Stromal cell of bone marrow (primary cell): ENCODE results near the gene STT3B.
"Not testable (repeated sequence)": the region's sequence is repeated elsewhere in the genome, so short reads cannot be mapped to it uniquely, and the experiment has no call there.

Experiments
- DNase-seq: peaks from one replicate; pipeline ENCODE4 v3.0.0-alpha.2; 2012; ENCODE audit warnings: low read depth

STT3B gene

DNA sequence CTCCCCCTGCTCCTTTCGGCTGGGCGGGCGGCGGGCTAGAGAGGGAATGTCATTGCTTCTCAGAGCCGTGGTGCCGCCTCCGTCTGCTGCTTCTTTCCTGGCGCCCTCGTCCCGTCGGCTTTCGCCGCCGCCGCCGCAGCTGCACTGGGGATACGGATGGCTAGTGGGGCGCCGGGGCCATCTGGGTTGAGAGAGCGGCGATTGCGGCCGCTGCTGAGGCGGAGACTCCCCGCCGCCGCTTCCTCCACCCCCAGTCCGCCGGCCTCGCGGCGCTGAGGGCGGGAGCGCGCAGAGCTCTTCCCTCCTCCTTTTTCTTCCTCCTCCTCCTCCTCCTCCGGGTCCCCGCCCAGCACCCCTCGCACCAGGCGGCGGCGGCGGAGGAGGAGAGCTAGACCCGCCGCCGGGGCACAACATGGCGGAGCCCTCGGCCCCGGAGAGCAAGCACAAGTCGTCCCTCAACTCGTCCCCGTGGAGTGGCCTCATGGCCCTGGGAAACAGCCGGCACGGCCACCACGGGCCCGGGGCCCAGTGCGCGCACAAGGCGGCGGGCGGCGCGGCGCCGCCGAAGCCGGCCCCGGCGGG lies at the start of gene STT3B:
TSS of gene STT3B (plus strand) at position 339 of the 582 bp plus-strand sequence. CDS start at position 413, 74 bp downstream.
- peak; percentile 68 for DNase-seq

DNA sequence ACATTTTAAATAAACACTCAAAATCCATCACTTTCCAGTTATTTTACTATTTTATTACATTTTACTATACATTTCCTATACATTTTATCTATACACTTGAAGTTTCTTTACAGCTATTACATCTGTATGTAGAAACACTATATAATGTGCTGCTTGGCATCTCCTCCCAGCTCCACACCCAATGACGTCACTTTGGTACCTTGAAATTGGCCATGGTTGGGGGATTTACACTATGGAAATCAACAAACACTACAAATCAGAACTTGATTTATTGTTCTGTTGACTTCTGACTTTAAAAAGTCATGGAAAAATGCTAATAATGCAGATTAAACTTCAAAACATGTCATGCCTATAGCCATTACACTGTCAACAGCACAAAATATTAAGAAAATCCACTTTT lies 48.9 kb upstream of the STT3B start:
- no peak for DNase-seq

DNA sequence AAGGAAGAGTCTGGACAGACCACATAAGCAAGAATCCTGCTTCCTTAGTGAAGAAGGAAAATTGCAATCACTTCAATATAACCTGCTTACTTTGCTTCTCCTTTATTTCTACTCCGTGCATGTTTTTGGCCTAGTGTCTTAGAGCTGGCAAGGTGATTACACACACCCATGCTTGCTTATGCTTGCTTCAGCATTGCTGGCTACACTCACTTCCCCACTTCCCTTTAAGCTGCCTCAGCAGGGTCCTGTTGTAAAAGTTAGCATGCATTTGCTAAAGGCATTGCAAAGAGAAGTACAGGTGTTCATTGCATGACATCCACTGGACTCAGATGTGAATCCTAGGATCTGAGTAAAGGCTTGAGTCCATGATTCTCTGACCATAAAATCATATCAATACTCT lies 47.5 kb upstream of the STT3B start:
- no peak for DNase-seq

DNA sequence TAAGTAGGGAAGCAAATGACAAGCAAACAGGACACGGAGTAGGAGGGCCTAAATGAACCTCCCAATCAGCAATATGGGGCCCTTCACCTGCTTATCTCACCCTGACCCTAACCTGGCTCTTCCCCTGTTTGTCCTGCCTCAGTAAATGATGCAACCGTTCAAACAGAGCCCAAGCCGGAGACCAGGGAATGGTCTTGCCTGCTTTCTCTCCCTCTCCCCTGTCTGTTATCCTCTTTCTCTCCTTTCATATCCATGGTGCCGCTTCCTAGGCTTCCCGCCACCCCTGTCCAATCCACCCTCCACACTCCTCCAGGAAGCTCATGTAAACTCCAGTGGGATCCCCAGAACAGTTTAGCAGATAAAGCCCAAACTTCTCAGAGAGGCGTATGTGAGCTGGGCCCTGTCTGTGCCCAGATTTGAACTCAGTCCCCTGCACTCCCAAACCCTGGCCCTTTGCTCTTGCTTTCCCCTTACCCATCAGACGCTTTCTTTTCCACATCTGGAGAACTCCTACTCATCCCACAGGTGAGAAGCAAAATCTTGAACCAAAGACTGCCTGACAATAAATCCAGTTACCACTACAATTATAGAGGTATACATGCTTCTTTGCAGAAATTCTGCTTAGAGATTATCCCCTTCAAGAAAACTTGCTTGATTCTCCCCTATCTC lies 45.7 kb upstream of the STT3B start:
- no peak for DNase-seq

DNA sequence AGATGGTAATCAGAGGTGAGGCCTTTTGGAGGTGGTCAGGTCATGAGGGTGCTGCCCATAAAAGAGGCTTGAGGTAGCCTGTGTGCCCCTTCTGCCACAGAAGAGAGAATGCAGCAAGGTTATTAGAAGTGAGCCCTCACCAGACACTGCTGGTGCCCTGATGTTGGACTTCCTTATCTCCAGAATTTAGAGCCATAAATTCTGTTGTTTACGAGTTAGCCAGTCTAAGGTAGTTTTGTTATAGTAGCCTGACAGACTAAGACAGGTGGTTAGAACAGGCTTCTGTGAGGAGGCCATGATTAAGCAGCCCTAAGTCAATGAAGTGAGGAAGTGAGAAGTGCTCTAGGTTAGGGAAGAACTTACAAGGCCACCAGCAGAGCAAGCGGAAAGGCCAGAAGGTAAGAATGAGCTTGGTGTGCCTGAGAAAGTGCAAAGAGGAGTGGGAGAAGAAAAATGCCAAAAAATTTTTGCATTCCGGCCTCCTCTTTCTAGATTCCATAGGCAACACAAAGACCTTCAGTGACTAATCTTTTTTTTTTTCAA lies 44.2 kb upstream of the STT3B start:
- no peak for DNase-seq

DNA sequence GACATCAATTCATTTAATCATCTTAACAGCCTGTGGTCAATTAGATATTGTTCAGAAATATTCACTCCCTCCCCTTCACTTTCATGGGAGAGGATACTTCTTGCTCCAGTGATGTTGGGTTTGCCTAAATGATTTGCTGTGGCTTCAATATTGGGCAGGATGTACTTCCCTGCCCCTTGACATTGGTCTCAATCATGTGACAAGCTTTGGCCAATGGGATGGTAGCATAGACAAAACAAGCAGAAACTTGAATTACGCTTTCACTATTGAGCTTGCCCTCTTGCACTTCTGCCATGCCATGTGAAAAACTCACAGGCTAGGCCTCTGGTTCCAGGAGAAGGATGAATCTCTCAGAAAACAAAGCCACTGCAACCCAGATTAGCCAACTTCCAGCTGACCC lies 42.2 kb upstream of the STT3B start:
- DNase-seq: no peak

DNA sequence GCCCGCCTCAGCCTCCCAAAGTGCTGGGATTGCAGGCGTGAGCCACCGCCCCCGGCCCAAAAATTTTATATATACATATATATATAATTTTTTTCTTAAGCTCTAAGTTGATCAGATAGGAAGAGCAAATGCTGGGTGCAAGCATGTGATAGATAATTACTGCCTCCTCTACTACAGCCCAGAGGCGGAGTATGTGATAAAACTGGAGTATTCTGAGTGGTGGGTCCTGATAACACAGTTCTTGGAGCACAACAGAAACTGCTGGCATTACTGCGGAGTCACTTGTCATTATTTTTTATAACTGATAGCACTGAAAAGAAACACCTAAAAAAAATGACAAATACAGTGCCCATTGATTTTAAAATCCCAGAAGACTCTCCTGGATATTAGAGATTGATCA lies 41.1 kb upstream of the STT3B start:
- DNase-seq: no peak

DNA sequence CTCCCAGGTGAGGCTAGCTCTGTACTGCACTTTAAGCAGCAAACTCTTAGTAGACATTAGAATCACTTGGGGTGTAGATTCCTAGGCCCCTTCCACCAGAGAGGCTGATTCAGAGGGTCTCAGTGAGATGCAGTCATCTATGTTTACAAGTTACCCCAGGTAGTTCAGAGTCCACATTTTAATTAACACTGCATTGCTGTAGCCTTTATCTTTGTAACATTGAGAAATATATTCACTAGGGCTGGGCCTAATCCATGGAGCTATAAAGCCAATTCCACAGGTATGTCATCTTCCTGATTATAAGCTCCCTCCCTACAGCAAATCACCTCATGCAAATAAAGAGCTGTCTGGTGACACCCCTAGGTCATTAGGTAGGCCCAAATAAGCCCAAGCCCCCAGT lies 39.6 kb upstream of the STT3B start:
- no peak for DNase-seq

DNA sequence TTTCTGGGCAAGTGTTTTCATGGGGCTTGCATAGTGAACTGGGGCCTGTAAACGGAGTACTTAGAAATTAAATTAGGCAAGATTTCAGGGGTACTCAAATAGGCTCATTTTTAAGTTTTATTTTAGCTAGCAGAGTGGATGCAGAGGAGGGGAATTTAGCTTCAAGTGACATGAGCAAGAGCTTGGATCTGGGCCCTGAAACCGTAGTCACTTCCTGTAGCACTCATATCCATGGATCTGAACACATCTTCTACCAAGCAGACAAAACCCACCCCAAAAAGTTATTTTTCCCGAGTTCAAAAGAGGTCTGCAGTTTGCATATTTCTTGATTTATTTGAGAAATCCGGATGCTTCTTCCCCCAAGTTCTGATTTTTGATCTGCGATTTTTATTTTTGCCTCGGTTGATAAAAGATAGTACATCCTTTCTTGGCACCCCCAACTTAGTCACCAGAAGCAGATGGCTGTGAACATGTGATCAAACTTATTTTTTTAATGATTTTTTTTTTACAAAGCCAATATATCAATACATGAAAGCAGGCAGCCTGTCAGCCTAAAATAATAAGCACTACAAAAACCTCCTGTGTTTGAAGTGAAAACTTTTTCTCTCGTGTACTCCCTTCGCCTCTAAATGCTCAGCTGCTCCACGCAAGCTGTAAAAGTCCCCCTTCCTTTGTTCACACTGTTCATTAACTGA lies 36.6 kb upstream of the STT3B start:
- peak; percentile 36 for DNase-seq

DNA sequence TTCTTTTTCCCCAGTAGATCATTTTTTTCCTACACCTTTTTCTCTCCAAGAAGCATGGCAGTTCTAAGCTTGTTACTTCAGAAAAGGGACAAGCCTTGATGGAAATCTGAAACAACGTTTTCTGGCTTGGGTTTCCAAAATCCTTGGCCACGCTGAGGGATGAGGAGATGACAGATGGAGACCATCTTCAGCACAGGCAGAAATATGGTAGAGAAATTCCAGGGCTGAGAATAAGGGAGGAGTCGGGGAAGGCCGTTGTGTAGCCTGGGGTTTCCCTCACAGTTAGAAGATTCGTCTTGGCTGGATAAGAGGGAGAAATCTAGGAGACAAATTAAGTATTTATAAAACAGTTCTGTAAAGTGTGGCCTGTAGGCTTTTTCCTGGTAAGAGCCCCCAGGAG lies 33.9 kb upstream of the STT3B start:
- no peak for DNase-seq

DNA sequence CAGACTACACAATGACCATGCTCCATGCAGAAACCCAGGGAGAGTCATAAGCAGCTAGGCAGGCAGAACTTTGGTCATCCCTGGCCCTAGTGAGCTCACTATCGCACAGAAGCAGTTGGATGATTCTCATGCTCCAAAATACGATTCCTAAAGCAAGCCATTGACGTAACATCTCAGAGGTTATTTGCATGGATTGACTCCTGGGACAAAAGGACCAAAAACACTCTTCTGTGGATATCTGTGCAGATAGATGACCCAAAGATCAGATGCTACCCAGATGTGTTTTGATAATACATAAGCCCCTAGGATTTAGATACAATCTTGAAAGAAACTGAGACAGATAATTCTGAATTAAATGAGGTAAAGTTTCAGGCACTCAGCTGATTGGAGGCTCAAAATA lies 33.4 kb upstream of the STT3B start:
- no peak for DNase-seq

DNA sequence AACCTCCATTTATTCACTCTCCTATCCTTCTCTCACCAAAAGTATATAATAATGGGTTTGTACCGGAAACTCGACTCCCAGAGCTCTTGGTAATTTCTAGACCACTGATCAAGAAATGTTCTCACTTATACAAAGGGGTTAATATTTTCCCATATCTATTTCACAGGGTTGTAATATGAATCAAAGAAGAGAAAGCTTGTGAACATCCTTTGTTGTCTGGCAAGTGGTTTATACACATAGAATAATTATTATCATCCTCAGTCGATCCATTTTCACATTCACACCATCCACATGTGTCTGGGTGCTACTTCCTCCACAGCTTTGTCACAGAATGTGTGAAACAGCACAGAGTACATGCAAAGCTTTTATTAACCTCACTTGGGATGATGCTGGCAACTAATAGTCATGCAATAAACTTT lies 29.9 kb upstream of the STT3B start:
- DNase-seq: no peak

DNA sequence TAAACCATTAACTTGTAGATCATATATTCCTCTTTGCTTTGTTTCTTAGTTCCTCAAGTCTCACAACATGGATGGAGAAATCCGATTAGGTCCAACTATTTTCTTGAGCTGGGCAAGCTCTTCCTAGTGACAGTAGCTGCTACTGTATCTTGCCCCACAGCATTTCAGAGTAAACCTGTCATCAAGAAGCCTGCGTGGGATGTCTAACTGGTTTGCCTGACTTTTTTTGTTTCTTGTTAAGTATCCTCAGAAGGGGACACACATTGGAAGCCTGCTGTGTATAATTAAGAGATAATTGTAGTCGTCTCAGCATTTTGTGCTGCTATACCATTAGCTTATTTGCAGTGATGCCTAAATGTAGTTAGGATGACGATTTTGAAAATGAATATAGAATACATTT lies 29.3 kb upstream of the STT3B start:
- DNase-seq: no peak

DNA sequence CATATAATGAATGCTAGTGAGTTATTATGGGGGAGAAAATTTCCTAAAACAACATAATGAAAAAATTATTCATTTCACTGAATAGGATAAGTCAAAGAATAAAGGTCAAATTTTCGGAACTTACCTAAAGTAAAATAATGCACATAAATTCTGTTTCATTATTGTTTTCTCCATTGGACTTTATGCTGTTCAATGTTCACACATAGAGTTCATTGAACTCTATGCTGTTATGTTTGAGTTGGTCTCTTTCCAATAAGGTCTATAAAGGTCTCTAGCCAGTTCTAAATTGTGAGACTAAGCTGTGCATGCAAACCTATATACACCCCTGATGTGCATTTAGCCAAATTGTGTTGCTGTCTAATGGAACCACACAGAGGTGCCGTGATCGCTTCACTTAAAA lies 28.5 kb upstream of the STT3B start:
- DNase-seq: no peak

DNA sequence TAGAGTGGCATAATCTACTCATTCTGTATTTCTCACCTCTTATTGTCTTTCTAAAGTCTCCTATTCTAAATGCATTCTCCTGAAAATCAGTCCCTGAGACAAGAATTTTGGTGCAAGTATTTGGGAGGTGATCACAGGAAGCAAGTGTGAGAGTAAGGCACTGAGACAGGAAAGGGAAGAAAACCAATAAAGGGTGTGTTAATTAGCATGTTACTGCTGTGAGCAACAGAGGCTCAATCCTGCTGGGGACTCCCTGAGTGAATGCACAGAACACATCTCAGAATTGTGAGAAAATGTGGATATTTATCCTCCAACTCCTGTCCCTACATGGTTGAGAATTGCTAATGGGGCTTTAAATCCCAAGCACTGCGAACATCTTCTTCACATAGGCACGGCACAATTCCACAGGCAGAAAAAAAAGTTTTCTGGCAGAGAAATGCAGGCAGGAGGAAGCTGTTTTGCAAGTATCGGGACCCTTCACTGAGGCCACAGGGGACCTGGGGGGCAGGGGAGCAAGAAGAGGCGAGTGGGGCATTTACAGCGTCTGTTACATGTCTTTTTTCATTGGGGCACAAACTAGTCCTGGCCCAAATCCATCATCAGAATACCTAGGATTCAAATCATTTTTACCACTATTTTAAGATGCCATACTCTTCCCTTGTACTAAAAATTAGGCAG lies 27.2 kb upstream of the STT3B start:
- no peak for DNase-seq

DNA sequence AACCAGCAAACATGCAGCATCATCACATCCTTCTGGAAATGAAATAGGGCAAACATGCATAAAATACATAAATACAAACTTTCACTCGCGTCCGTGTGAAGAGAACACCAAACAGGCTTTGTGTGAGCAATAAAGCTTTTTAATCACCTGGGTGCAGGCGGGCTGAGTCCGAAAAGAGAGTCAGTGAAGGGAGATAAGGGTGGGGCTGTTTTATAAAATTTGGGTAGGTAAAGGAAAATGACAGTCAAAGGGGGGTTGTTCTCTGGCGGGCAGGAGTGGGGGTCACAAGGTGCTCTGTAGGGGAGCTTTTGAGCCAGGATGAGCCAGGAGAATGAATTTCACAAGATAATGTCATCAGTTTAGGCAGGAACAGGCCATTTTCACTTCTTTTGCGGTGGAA lies 26.2 kb upstream of the STT3B start:
- DNase-seq: not testable (repeated sequence)

DNA sequence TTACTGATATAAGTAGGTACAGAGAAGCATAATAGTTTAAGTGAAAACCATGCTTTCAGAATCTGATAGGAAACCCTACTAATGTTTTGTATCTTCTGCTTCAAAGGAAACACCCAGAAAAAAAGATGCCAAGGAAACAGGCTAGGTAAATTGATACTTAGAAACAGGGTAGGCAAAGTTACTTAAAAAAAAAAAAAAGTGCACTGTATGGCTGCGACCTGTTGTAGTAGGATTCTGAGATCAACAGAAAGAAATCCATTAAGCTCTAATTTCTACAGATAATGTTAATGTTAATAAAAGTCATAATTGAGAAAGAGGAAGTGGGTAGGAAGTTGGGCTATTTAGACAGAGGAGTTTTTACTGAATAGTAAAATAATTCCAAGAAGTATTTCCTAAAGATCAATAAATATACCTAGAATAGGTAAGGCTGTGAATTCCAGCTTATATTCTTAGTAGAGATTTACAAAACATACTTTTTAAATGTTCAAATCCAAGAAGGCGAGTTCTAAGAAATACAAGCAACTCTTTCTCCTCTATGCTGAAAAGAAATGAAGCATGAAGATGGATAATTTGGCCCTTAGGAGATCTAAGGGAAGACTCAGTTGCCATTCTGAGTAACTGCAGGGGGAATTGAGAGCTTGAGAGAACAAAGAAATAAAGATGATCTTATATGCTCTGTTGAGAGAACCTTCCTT lies 24.1 kb upstream of the STT3B start:
- no peak for DNase-seq

DNA sequence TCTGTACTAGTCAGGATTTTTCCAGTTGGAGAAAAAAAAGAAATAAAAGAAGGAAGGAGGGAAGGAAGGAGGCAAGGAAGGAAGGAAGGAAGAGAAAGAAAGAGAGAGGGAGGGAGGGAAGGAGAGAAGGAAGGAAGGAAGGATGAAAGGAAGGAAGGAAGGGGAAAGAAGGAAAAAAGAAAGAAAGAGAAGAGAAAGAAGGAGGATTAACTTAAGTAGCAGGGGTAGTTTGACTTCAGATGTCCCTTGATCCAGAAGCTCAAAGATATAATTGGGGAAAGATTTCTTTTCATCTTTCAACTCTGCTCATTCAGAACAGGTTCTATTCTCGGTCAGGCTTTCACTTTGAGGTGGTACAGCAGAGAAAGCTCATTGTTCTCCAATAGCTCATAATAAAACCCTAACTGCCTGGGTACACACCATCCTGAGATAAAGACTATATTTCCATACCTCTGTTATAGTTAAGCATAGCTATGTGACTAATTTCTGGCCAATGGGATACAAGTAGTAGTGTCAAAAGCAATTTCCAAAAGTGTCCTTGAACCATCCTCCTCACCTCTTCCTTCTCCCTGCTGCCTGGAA lies 23.5 kb upstream of the STT3B start:
- DNase-seq: no peak

DNA sequence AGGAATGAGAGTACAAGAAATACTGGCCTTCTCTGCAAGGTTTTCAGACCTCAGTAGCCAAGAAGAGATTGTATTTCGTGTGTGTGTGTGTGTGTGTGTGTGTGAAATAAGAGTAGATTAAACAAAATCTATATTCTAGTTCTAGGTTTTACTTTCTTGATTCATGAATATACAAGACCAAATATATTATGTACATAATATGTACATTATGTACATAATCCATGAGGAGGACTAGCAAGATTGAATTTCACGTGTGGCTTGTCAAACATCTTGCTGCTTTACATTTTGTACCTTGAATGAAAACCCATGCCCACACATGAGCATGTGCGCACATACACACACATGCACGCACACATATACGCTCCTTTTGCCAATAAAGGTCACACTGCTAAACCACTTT lies 18.2 kb upstream of the STT3B start:
- DNase-seq: no peak

DNA sequence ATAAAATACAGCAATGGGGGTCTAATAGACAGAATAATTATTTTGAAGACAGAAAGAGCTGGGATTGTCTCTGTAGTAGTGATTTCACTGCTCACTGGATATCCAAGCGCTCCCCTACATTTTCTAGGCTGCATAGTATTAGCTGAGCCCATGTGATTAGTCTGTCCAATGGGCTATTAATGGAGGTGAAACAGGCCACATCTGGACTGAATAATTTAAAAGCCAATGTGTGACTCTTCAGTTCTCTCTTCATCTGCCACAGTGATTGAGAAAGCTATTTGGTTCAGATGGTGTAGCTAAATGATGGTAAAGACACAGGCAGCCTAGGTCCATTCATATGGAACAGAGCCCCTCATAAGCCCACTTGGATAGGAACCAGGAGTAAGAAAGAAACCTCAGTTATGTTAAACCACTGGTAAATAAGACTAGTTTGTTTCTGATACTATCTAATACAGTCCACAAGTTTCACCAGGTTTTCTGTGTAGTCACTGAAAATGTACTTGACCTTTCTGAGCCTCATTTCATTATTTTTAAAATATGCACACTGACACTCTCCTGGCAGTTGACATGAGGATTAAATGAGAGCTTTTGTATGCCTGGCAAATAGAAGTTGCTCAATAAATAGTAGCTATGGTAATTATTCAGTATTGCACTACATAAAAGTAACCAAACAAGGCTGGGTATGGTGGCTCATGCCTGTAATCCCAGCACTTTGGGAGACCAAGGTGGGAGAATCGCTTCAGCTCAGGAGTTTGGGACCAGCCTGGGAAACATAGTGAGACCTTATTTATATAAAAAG lies 17.0 kb upstream of the STT3B start:
- DNase-seq: no peak

DNA sequence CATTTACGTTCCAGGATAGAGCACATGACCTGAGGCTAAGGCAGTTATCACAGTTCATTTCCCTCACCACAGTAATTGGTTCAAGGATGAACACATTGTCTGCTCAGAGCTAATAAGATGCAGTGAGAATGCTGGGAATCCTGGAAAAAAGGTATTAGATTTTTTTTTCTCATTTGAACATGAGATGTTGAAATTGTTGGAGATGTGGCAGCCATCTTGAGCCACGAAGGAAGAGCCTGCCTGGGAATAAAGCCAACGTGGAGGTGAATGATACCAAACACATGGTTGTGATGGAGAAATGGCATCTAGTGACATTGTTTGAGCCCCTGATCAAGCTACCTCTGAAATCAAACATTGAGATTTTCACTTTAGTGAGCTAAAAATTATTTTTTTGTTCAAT lies 16.0 kb upstream of the STT3B start:
- no peak for DNase-seq
